ENCODE measurements around the gene TSPYL1.

- TF ChIP-seq GATA3 (IDR thresholded peaks at IDR 0.05; ENCODE audit: low read depth, low read length) (no peak), GATA2 (IDR thresholded peaks at IDR 0.05; ENCODE audit: low read depth, low read length) (no peak)
Measured at GRCh38 chr6:116263353-116263752, 16.4 kb downstream of the TSPYL1 start.
